C4-2B (cell line): ENCODE measurements around the gene ZBTB16.

Experiments
- ZFX ChIP-seq: fragments of 450-650 bp; IDR thresholded peaks from 2 replicates; pipeline ENCODE4 v1.6.1; 2017
- TF ChIP-seq, protein P1 (sequence below): fragments of 450-650 bp; conservative IDR thresholded peaks from 2 replicates; pipeline ENCODE4 v1.5.1; 2017; ENCODE audit warnings: mild to moderate bottlenecking

DNA sequence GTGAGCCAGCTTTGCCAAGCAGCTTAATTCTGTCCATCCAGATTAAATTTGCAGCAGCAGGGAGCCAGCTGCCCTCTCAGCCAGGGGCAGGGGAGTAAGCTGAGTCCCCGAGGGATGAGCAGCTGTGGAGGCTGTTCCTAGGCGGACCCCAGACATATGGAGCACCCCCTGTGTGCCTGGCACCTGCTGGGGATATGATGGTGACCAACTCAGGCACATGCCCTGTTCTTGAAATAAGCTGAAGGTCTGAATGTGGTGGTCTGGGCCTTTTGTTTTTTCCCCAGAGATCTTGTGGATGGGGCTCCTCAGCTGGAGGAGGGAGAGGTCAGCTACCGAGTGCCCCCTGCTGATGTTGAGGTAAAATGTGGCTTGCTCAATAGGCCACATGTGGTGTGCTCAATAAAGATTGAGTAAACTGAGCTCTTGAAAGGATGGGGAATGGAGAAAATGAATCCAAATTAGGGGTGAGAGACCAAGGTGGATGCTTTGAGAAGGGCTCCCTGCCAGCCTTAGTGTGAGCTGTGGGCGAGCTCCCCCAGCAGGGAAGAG lies 133.4 kb downstream of the ZBTB16 start:
- TF ChIP-seq, protein P1, sequence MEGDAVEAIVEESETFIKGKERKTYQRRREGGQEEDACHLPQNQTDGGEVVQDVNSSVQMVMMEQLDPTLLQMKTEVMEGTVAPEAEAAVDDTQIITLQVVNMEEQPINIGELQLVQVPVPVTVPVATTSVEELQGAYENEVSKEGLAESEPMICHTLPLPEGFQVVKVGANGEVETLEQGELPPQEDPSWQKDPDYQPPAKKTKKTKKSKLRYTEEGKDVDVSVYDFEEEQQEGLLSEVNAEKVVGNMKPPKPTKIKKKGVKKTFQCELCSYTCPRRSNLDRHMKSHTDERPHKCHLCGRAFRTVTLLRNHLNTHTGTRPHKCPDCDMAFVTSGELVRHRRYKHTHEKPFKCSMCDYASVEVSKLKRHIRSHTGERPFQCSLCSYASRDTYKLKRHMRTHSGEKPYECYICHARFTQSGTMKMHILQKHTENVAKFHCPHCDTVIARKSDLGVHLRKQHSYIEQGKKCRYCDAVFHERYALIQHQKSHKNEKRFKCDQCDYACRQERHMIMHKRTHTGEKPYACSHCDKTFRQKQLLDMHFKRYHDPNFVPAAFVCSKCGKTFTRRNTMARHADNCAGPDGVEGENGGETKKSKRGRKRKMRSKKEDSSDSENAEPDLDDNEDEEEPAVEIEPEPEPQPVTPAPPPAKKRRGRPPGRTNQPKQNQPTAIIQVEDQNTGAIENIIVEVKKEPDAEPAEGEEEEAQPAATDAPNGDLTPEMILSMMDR = no peak
- TF ChIP-seq ZFX = no peak
